Duodenal mucosa (tissue), 2 donors: ENCODE data around the gene ATRNL1.

Source experiments
- H3K27ac ChIP-seq: one replicate; pipeline ENCODE4 v1.7.0; 2013; ENCODE audit warnings: low read depth, low read length
- H3K27me3 ChIP-seq, 2 donors: one replicate each; pipeline ENCODE4 v1.7.0; 2013; ENCODE audit warnings: low read length in 2 of 2, control low read depth in 1 of 2; ENCODE audit not compliant: insufficient read depth in 2 of 2, control insufficient read depth in 1 of 2
- H3K36me3 ChIP-seq, 2 donors: one replicate each; pipeline ENCODE4 v1.7.0; 2013; ENCODE audit warnings: low read length in 2 of 2, control low read depth in 1 of 2; ENCODE audit not compliant: insufficient read depth in 2 of 2, control insufficient read depth in 1 of 2
- H3K4me1 ChIP-seq, 2 donors: one replicate each; pipeline ENCODE4 v1.7.0; 2013; ENCODE audit warnings: low read length in 2 of 2, control low read depth in 1 of 2; ENCODE audit not compliant: insufficient read depth in 2 of 2, control insufficient read depth in 1 of 2
- H3K4me3 ChIP-seq, 2 donors: one replicate each; pipeline ENCODE4 v1.7.0; 2013; ENCODE audit warnings: low read length in 2 of 2, low read depth in 1 of 2
- H3K9ac ChIP-seq, 2 donors: one replicate each; pipeline ENCODE4 v1.7.0; 2013; ENCODE audit warnings: low read length in 2 of 2, low read depth in 1 of 2
- H3K9me3 ChIP-seq, 2 donors: one replicate each; pipeline ENCODE4 v1.7.0; 2013; ENCODE audit warnings: low read length in 2 of 2, control low read depth in 1 of 2; ENCODE audit not compliant: control insufficient read depth in 1 of 2

Gene ATRNL1

DNA sequence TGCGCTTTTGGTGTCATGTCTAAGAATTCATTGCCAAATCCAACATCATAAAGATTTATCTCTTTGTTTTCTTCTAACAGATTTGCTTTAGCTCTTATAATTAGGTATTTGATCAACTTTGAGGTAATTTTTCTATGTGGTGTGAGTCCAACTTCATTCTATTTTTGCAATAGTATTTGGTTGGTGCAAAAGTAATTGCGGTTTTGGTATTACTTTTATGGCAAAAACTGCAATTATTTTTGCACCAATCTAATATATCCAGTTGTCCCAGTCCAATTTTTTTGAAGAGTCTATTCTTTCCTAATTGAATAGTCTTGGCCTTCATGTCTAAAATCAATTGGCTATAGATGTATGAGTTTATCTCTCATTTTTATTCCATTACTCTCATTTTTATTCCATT is 535.5 kb downstream of the ATRNL1 start:
- no peaks in the 10 kb centered on the region for H3K9me3 ChIP-seq
- no peaks in the 10 kb centered on the region for H3K27me3 ChIP-seq
- no peak overlapping the region for H3K27ac ChIP-seq
- no peaks in the 10 kb centered on the region for H3K36me3 ChIP-seq
- no peak overlapping the region for H3K4me3 ChIP-seq
- H3K4me1 ChIP-seq, result no peaks in the 10 kb centered on the region
- no peak overlapping the region for H3K9ac ChIP-seq

DNA sequence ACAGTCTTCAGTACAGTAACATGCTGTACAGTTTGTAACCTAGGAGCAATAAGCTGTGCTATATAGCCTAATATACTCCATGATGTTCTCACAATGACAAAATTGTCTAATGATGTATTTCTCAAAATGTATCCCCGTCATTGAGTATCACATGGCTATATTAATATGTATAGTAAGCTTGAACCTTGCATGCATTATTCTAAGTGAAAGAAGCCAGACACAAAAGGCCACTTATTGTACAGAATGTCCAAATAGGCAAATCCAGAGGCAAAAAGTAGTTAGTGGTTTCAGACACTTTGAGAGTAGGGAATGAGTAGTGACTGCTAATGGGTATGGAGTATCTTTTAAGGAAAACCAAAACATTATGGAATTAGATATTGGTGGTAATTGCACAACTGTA is 545.1 kb downstream of the ATRNL1 start:
- Histone ChIP-seq H3K4me1 (no peaks in the 10 kb centered on the region), H3K36me3 (no peaks in the 10 kb centered on the region), H3K4me3 (no peak overlapping the region), H3K9me3 (no peaks in the 10 kb centered on the region), H3K27me3 (no peaks in the 10 kb centered on the region), H3K27ac (no peak overlapping the region), H3K9ac (no peak overlapping the region)

DNA sequence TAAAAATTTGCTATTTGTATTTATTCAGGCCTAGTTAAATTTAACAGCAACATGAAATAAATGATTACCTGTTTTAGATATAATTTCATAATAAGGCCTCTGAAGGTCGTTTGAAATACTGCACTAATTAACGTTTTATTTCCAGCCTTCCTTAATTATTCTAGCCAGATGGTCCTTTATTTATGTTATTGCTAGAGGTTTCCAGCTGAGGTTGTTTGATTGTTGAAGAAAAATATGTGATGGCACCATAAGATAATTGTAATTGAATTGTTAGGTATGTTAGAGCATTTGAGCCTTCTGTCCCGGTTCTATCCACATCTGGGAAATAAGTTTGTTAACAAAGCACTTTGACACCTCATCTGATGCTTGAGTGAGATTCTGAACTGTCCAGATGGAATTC is 556.1 kb downstream of the ATRNL1 start:
- Histone ChIP-seq H3K9me3 (no peaks in the 10 kb centered on the region), H3K9ac (no peak overlapping the region), H3K27me3 (no peaks in the 10 kb centered on the region), H3K36me3 (no peaks in the 10 kb centered on the region), H3K4me1 (no peaks in the 10 kb centered on the region), H3K27ac (no peak overlapping the region), H3K4me3 (no peak overlapping the region)

DNA sequence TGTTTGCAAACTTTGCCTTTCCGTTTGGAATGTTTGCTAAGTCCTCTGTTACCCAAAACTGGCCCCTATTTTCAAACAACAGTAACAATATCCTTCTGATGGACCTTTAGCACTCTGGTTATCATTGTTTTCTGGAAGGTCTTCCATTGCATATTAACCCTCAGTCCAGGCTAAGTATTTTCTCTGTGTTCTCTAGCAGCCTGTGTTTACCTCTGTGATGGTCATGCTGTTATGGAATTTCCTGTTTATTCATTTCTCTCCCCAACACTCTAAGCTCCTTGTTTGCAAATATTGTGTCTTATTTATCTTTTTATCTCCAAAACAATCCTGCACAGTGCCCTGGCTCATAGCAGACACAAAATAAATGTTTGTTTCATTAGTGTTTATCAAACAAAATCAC is 560.3 kb downstream of the ATRNL1 start:
- Histone ChIP-seq H3K27me3 (no peaks in the 10 kb centered on the region), H3K9me3 (no peaks in the 10 kb centered on the region), H3K4me1 (no peaks in the 10 kb centered on the region), H3K27ac (no peak overlapping the region), H3K4me3 (no peak overlapping the region), H3K36me3 (no peaks in the 10 kb centered on the region), H3K9ac (no peak overlapping the region)

DNA sequence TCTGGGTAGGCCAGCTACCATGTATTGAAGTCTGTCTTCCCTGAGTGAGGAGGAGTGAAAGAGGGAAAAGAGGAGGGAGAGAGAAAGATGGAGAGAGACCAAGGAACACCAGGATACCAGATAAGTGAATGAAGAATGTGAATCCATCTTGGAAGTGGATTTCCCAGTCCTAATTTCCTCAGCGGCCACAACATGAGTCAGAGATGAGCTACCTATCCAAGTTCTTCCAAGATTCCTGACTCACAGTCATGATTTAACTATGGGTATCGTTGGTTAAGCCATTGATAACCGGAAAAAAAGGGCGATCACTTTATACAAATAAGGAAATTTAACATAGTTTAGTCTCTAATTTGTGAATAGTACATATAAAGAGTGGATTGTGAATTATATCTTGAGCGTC is 561.8 kb downstream of the ATRNL1 start:
- no peaks in the 10 kb centered on the region for H3K9me3 ChIP-seq

DNA sequence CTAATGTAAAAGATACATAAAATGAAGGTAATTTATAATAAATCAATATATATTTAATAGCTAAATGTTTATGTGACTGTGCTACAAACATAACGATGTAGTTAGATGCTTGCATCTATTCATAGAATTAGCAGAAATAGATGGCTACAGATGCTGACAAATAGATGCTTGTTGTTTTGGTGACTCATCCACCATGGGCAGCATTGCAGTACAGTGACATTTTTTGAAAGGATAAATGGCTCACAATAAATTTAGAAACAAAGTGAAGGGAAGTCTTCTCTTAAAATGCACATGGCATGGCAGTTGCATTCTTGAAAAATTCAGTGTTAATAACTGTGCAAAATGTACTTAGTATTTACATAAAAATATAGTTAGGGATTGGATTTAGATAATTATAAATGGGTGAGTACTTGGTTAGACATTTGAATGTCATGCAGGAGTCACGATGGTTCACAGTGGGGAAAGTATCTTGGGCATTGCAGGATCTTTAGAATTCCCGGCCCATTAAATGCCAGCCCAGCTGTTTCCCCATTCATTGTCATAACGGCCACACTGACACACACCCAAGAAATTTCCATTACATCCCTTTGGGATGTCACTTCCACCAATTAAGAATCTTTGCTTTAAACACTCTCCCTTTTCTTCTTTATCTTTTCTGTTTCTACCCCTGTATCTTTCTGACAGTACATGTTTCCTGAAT is 564.1 kb downstream of the ATRNL1 start:
- no peak overlapping the region for H3K9ac ChIP-seq
- no peaks in the 10 kb centered on the region for H3K4me1 ChIP-seq
- no peaks in the 10 kb centered on the region for H3K27me3 ChIP-seq
- no peaks in the 10 kb centered on the region for H3K9me3 ChIP-seq
- H3K4me3 ChIP-seq, result no peak overlapping the region
- no peaks in the 10 kb centered on the region for H3K36me3 ChIP-seq
- H3K27ac ChIP-seq, result no peak overlapping the region

More for the DNA sequence above, 561.8 kb downstream of the ATRNL1 start:
- no peak overlapping the region for H3K9ac ChIP-seq
- no peaks in the 10 kb centered on the region for H3K27me3 ChIP-seq
- H3K36me3 ChIP-seq, result no peaks in the 10 kb centered on the region
- H3K27ac ChIP-seq, result no peak overlapping the region
- no peaks in the 10 kb centered on the region for H3K4me1 ChIP-seq
- H3K4me3 ChIP-seq, result no peak overlapping the region

DNA sequence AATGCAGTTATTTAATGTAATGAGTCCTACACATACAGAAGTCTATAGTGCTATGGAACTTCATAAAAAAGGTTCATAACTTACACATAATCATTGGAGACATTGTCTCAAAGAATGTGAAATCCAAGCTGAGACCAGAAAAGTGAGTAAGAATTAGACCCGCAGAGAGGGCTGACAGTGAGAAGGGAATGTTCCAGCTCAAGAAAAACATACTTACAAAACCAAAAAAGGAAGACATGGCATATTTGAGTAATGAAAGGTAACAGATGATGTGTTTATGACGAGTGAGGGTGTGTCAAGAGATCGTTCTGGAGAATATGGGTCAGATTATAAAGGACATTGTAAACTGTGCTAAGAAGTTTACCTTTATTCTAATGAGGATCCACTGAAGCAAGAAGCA is 566.5 kb downstream of the ATRNL1 start:
- Histone ChIP-seq H3K4me3 (no peak overlapping the region), H3K27ac (no peak overlapping the region), H3K27me3 (no peaks in the 10 kb centered on the region), H3K4me1 (no peaks in the 10 kb centered on the region), H3K9me3 (no peaks in the 10 kb centered on the region), H3K36me3 (no peaks in the 10 kb centered on the region), H3K9ac (no peak overlapping the region)

DNA sequence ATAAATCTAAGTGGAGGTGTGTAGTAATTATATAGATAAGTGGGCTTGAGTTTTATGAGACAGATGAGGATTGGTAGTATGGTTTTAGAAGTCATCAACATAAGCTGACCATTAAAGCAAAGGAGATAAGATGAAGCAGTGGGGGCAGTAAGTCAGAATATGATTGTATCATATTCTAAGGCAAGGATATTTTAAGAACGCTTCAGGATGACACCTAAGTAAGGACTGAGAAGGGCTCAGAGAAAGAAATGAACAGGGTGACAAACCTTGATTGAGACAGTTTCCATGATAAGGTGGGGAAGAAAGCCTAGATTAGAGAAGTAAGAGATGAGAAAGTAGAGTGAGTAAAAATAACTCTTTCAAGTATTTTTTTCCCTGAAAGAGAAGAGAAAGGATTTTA is 567.2 kb downstream of the ATRNL1 start:
- Histone ChIP-seq H3K27ac (no peak overlapping the region), H3K27me3 (no peaks in the 10 kb centered on the region), H3K9ac (no peak overlapping the region), H3K36me3 (no peaks in the 10 kb centered on the region), H3K4me1 (no peaks in the 10 kb centered on the region), H3K4me3 (no peak overlapping the region), H3K9me3 (no peaks in the 10 kb centered on the region)

DNA sequence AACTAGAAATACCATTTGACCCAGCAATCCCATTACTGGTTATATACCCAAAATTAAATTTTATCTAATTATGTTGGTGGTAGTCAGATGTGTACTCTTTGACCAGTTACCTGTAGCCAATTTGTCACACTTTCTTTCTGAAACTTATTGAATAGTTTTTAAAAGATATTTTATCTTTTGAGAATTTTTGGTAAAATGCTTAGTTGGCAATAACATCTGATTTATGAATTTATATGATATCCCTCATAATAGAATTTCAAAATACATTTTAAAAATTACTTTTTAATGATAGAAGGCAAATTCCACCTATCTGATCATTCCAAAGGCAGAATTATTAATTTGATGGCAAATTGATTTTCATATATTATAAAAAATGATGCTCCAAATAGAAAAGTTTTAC is 569.3 kb downstream of the ATRNL1 start:
- Histone ChIP-seq H3K9me3 (no peaks in the 10 kb centered on the region), H3K27me3 (no peaks in the 10 kb centered on the region), H3K4me3 (no peak overlapping the region), H3K27ac (no peak overlapping the region), H3K36me3 (no peaks in the 10 kb centered on the region), H3K9ac (no peak overlapping the region), H3K4me1 (no peaks in the 10 kb centered on the region)

DNA sequence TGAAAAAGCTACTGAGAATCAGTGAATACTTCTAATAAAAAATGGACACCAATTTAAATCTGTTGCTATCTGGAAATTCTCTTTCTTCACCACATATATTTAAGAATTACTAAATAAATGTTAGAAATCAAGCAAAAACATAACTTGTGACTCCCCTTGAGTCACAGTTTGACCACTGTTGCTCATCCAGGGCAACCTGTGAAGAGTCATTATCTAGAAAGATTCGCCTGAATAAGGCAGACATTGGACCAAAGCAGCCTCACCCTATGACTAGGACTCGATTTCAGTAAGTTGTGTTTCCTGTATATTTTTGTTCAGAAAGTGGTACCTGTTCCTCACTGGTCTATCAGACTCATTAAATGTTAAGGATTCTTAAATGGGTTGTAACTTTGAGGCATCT is 572.4 kb downstream of the ATRNL1 start:
- no peaks in the 10 kb centered on the region for H3K4me1 ChIP-seq
- H3K4me3 ChIP-seq, result no peak overlapping the region
- no peak overlapping the region for H3K27ac ChIP-seq
- no peak overlapping the region for H3K9ac ChIP-seq
- no peaks in the 10 kb centered on the region for H3K36me3 ChIP-seq
- H3K27me3 ChIP-seq, result no peaks in the 10 kb centered on the region
- no peaks in the 10 kb centered on the region for H3K9me3 ChIP-seq

DNA sequence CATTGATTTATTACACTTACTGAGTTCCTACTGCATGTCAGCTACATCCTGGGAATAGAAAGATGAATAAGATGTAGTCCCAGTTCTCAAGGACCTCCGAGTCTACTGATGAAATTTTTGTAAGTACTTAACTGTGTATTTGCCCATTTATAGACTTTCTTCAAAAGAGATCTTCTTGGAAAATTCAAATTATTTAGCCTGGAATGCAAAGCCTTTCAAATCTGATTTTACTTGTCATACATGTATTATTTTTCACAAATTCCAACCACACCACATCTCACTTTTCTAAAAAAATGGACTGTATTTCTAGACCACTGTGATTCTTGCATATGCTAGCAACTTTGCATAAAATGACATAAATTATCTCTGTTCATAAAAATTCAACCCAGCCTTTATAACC is 581.3 kb downstream of the ATRNL1 start:
- Histone ChIP-seq H3K9me3 (no peaks in the 10 kb centered on the region), H3K9ac (no peak overlapping the region), H3K4me1 (no peaks in the 10 kb centered on the region), H3K27ac (no peak overlapping the region), H3K4me3 (no peak overlapping the region), H3K36me3 (no peaks in the 10 kb centered on the region), H3K27me3 (no peaks in the 10 kb centered on the region)
